BLaER1 (cell line): ENCODE results near the gene GRM3.
"Not testable (repeated sequence)": the region's sequence is repeated elsewhere in the genome, so short reads cannot be mapped to it uniquely, and the experiment has no call there.

Experiments used
- H3K27ac ChIP-seq: shearing (Covaris generic); formaldehyde crosslinking; 2 replicates; pipeline ENCODE4 v1.8.1; 2022
- H3K27me3 ChIP-seq: shearing (Covaris generic); formaldehyde crosslinking; 2 replicates; pipeline ENCODE4 v1.8.1; 2022
- H3K36me3 ChIP-seq: shearing (Covaris generic); formaldehyde crosslinking; 2 replicates; pipeline ENCODE4 v1.8.1; 2022
- H3K4me1 ChIP-seq: shearing (Covaris generic); formaldehyde crosslinking; 2 replicates; pipeline ENCODE4 v1.8.1; 2022
- H3K4me2 ChIP-seq: shearing (Covaris generic); formaldehyde crosslinking; 2 replicates; pipeline ENCODE4 v1.8.1; 2022
- H3K4me3 ChIP-seq: shearing (Covaris generic); formaldehyde crosslinking; 2 replicates; pipeline ENCODE4 v1.8.1; 2022
- H3K9ac ChIP-seq: shearing (Covaris generic); formaldehyde crosslinking; 2 replicates; pipeline ENCODE4 v1.8.1; 2022
- H3K9me3 ChIP-seq: shearing (Covaris generic); formaldehyde crosslinking; 2 replicates; pipeline ENCODE4 v1.8.1; 2022
- H4K20me1 ChIP-seq: shearing (Covaris generic); formaldehyde crosslinking; 2 replicates; pipeline ENCODE4 v1.8.1; 2022
- Cebpa-rat ChIP-seq: shearing (Covaris generic); IDR thresholded peaks from 2 replicates; pipeline ENCODE4 v1.8.1; 2022

Gene GRM3

DNA sequence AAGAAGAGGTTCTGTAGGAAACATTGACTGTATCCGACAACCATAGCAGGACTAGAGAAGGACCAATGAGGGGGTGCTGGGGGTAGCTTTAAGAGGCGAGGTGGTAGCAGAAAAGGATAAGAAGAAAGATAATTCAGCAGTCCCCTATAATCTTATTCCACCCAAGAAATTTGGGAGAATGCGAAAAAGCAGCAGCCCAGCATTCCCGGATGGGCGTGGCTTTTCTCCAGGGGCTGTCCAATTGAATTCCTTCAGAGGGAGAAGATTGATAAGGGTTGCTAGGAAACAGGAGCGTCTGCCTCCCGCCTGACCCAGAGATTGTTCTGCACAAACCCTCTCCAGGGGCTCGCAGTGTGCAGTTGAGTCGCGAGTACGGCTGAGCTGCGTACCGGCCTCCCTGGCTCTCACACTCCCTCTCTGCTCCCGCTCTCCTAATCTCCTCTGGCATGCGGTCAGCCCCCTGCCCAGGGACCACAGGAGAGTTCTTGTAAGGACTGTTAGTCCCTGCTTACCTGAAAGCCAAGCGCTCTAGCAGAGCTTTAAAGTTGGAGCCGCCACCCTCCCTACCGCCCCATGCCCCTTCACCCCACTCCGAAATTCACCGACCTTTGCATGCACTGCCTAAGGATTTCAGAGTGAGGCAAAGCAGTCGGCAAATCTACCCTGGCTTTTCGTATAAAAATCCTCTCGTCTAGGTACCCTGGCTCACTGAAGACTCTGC is at the start of gene GRM3:
Gene GRM3 (plus strand): TSS at position 349 of the 721 bp plus-strand sequence. CDS start 121,237 bp downstream, outside the sequence.
- no peak within 1 kb of the TSS for H3K9ac ChIP-seq
- no peak for TF ChIP-seq Cebpa-rat
- H3K36me3 ChIP-seq, result no peaks in the 10 kb centered on the region
- no peaks in the 10 kb centered on the region for H3K4me1 ChIP-seq
- no peaks in the 10 kb centered on the region for H3K27me3 ChIP-seq
- H3K4me2 ChIP-seq, result no peak within 1 kb of the TSS
- H3K9me3 ChIP-seq, result 0 out of 2 replicates have a peak, but pooled peaks cover 6% of the 10 kb centered on the region
- H3K4me3 ChIP-seq, result no peak within 1 kb of the TSS
- no peak within 1 kb of the TSS for H3K27ac ChIP-seq
- no peaks in the 10 kb centered on the region for H4K20me1 ChIP-seq

- Histone ChIP-seq H3K9ac (no peak overlapping the region), H3K4me2 (no peak overlapping the region), H3K27me3 (no peaks in the 10 kb centered on the region), H3K36me3 (no peaks in the 10 kb centered on the region), H4K20me1 (no peaks in the 10 kb centered on the region), H3K27ac (no peak overlapping the region), H3K4me1 (no peaks in the 10 kb centered on the region), H3K4me3 (no peak overlapping the region), H3K9me3 (no peaks in the 10 kb centered on the region)
- TF ChIP-seq Cebpa-rat, result no peak
Observed at GRCh38 chr7:86598311-86598710, 45.4 kb upstream of the GRM3 start.

GRCh38 chr7:86598721-86599120 is 45.0 kb upstream of the GRM3 start:
- H3K4me2 ChIP-seq, result no peak overlapping the region
- no peak overlapping the region for H3K9ac ChIP-seq
- no peak for TF ChIP-seq Cebpa-rat
- H3K4me3 ChIP-seq, result no peak overlapping the region
- H3K9me3 ChIP-seq, result no peaks in the 10 kb centered on the region
- no peaks in the 10 kb centered on the region for H3K27me3 ChIP-seq
- H3K4me1 ChIP-seq, result no peaks in the 10 kb centered on the region
- H3K27ac ChIP-seq, result no peak overlapping the region
- no peaks in the 10 kb centered on the region for H3K36me3 ChIP-seq
- H4K20me1 ChIP-seq, result no peaks in the 10 kb centered on the region

DNA sequence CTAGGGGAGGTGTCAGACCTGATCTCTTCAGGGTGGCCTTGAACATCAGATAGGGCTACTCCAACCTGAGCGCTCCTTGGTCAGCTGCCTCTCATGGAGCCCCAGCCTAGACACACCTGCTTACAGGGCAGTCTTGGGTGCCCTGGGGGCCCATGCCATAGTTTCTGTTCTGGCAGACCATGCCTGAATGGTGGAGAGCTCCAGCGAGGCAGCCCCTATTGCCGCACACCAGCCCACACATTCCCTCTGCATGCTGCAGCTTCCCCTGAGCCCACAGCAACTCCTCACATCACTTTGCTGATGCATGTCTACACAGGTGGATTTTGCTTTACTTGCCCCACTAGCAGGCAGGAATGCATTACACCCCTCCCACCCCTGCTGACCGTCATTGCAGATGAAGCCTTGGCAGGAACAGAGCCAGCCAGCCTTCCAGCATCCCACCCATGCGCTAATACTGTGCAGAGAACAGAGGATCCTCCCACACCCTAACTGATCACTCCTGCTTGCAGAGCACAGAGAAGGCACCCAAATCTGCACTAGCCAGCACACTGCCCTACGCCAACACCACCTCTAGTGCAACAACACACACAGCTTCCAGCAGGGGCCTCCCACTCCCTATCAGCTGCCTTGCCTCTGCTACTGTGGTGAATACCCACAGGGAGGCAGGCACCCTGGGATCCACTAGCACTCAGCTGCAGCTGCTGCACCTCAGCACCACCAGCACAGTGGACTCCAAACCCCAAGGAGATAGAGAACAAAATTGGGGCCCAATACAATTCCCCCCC is 43.0 kb upstream of the GRM3 start:
- no peaks in the 10 kb centered on the region for H3K36me3 ChIP-seq
- no peak overlapping the region for H3K4me3 ChIP-seq
- no peaks in the 10 kb centered on the region for H4K20me1 ChIP-seq
- no peak overlapping the region for H3K9ac ChIP-seq
- H3K27ac ChIP-seq, result no peak overlapping the region
- H3K4me2 ChIP-seq, result no peak overlapping the region
- no peaks in the 10 kb centered on the region for H3K9me3 ChIP-seq
- no peak for TF ChIP-seq Cebpa-rat
- no peaks in the 10 kb centered on the region for H3K4me1 ChIP-seq
- H3K27me3 ChIP-seq, result no peaks in the 10 kb centered on the region

DNA sequence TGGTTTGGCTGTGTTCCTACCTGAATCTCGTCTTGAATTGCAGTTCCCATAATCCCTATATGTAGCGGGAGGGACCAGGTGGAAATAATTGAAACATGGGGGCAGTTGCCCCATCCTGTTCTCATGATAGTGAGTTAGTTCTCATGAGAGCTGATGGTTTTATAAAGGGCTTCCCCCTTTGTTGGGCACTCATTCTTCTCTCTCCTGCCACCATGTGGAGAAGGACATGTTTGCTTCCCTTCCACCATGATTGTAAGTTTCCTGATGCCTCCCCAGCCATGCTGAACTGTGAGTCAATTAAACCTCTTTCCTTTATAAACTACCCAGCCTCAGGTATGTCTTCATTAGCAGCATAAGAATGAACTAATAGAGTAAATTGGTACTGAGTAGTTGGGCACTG is 28.0 kb upstream of the GRM3 start:
- H3K4me3 ChIP-seq, H3K9ac ChIP-seq, H3K36me3 ChIP-seq, H3K27ac ChIP-seq, H3K9me3 ChIP-seq, H3K4me1 ChIP-seq, H3K4me2 ChIP-seq, H4K20me1 ChIP-seq, H3K27me3 ChIP-seq: not testable (repeated sequence)

DNA sequence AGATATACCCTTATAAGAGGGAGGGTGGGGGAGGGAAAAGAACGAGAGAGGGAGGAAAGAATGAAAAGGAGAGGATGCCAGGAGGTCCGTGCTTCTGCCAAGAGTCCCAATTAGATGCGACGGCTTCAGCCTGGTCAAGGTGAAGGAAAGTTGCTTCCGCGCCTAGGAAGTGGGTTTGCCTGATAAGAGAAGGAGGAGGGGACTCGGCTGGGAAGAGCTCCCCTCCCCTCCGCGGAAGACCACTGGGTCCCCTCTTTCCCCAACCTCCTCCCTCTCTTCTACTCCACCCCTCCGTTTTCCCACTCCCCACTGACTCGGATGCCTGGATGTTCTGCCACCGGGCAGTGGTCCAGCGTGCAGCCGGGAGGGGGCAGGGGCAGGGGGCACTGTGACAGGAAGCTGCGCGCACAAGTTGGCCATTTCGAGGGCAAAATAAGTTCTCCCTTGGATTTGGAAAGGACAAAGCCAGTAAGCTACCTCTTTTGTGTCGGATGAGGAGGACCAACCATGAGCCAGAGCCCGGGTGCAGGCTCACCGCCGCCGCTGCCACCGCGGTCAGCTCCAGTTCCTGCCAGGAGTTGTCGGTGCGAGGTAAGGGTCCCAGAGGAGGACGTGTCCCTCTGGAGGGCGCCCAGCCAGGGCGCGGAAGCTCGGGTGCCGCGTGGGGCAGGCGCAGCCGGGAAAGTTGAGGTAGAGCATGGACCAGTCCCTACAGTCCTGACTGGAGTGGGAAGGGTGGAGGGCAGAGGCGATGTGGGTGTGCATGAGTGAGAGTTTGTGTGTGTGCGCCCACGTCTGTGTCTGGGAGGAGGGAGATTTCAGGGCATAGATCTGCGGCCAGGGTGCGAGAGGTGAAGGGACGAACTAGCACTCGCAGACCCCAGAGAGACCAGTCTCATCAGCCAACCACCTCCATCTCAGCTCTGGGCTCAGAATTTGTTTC is 844 bp downstream of the GRM3 start:
- 0 out of 2 replicates have a peak, but pooled peaks cover 6% of the 10 kb centered on the region for H3K9me3 ChIP-seq
- H3K4me3 ChIP-seq, result no peak overlapping the region
- no peak overlapping the region for H3K9ac ChIP-seq
- no peaks in the 10 kb centered on the region for H3K4me1 ChIP-seq
- H3K36me3 ChIP-seq, result no peaks in the 10 kb centered on the region
- no peaks in the 10 kb centered on the region for H3K27me3 ChIP-seq
- H3K27ac ChIP-seq, result no peak overlapping the region
- H4K20me1 ChIP-seq, result no peaks in the 10 kb centered on the region
- H3K4me2 ChIP-seq, result no peak overlapping the region
- TF ChIP-seq Cebpa-rat, result no peak

- Histone ChIP-seq H3K4me3 (no peak overlapping the region), H3K4me2 (no peak overlapping the region), H3K4me1 (no peaks in the 10 kb centered on the region), H3K27me3 (no peaks in the 10 kb centered on the region), H4K20me1 (no peaks in the 10 kb centered on the region), H3K36me3 (no peaks in the 10 kb centered on the region), H3K27ac (no peak overlapping the region), H3K9ac (no peak overlapping the region), H3K9me3 (0 out of 2 replicates have a peak, but pooled peaks cover 6% of the 10 kb centered on the region)
- TF ChIP-seq Cebpa-rat, result no peak
Observed at GRCh38 chr7:86645225-86645608, 1.5 kb downstream of the GRM3 start.

DNA sequence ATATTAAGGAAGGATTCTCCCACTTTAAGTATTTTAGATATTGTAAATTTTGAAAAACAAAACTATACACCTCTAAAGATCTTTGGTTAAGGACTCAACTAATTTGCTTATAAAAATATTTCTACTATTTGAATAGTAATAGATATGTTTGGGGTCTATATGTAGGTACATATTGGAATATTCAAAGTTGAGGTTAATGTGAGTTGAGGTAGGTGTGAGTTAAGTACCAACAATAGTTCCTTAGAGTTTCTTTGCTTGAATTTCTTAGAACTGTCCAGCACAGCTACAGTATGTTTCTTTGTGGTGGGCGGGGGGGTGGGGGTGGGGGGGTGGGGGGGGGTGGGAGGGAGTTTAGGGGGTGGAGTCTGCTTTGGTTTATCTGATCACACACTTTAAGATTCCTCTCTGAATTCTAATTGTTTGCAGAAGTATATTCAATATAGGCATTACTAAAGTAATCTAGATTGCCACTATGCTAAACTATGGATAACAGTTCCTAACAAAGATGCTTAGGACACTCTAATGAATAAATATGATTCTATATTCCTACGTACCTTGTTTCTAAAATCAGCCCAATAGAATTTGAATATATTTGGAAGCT is 2.1 kb downstream of the GRM3 start:
- Histone ChIP-seq H4K20me1 (no peaks in the 10 kb centered on the region), H3K4me3 (no peak overlapping the region), H3K27ac (no peak overlapping the region), H3K27me3 (no peaks in the 10 kb centered on the region), H3K9ac (no peak overlapping the region), H3K4me1 (no peaks in the 10 kb centered on the region), H3K9me3 (0 out of 2 replicates have a peak, but pooled peaks cover 6% of the 10 kb centered on the region), H3K4me2 (no peak overlapping the region), H3K36me3 (no peaks in the 10 kb centered on the region)
- no peak for TF ChIP-seq Cebpa-rat

GRCh38 chr7:86647385-86648094 is 3.8 kb downstream of the GRM3 start:
- H3K27ac ChIP-seq, result no peak overlapping the region
- no peaks in the 10 kb centered on the region for H3K4me1 ChIP-seq
- no peaks in the 10 kb centered on the region for H4K20me1 ChIP-seq

More at GRCh38 chr7:86647385-86648094, 3.8 kb downstream of the GRM3 start:
- no peaks in the 10 kb centered on the region for H3K27me3 ChIP-seq
- H3K4me2 ChIP-seq, result no peak overlapping the region
- no peak overlapping the region for H3K9ac ChIP-seq
- TF ChIP-seq Cebpa-rat, result no peak
- no peaks in the 10 kb centered on the region for H3K36me3 ChIP-seq
- H3K9me3 ChIP-seq, result 0 out of 2 replicates have a peak, but pooled peaks cover 6% of the 10 kb centered on the region
- no peak overlapping the region for H3K4me3 ChIP-seq
